HG03175 (cell line): Measurements from ENCODE around the gene ARMCX2.
"Not testable (repeated sequence)": the region's sequence is repeated elsewhere in the genome, so short reads cannot be mapped to it uniquely, and the experiment has no call there.

Source experiments
- ATAC-seq: cut with Tn5 transposase; IDR thresholded peaks from one replicate; pipeline ENCODE4 v1.9.1; 2021; ENCODE audit warnings: mild to moderate bottlenecking, moderate library complexity; ENCODE audit not compliant: unreplicated experiment

ARMCX2 gene

DNA sequence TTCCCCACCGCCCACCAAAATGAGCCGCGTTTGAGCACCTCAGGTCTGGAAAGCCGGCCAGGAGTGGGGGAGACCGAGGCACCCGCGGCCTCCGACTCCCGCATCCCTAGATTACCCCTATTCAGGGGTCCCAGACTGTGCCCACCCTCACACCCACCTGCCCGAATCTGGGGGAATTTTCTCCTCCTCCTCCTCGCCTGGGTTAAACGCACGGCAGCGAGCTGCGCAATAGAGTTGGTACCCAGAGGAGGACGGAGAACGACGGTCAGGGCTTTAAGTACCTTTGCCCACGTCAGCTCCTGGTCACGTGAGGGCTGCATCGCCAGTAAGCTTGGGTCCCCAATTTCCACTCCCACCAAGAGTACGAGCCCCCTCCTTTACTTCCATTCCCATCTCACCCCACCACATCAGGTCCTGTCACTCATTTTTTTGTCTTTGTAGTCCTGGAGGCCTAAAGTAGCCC lies at the start of gene ARMCX2:
ARMCX2 (minus strand) TSS at position 250 of the 463 bp plus-strand sequence. CDS start 2,262 bp downstream, outside the sequence.
- ATAC-seq, result peak; percentile 65

DNA sequence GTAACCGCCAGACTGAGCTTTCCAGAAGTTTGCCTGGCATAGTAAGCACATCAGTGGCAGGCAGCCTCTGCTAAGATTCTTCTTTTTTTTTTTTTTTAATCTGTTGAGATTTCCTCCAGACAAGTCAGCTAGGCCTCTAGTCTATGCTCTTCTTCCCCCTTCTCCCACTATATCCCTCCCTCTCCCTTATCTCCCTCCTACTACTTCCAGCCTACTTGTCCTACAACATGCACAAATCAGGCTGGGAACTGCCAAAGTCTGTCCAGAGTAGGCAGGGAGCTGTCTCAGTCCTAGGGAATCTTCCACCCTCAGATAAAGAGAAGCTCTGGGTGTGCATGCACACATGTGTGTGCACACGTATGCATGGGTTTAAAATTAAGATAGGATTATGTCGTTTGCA lies 49.7 kb upstream of the ARMCX2 start:
- no peak for ATAC-seq

DNA sequence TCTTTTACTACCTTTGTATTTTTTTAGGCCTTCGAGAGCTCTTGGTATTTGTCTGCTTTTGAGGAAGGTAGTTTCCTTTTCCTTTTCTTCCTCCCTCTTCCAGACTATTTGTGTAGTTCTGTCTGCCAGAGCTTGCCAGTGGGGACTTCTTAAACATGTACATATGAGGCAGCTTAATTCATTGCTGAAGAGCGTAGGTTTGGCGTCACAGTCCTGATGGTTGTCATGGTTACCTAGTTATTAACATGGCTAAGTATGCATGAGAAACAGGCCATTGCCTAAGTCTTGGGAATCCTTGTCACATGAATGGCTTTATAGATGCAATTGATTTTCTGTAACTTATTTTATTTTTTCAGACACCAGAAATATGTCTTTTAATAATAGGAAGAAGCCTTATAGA lies 48.5 kb upstream of the ARMCX2 start:
- ATAC-seq, result no peak

DNA sequence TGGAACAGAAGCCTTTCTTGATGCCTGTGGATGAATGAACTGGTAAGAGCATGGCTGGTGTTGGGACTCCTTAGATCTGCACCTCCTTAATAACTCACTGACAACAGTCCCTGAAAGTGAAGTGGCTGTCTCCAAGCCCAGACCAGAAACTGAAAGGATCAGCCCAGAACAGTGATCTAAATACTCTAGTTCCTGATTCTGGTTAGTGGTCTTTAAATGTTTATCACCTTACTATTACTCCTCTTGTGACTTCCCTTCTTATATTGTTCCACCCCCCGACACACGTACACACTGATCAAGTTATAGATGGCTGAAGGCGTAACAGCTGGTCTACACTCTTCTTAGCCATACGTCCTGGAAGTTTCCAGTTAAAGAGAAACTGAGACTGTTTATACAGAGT lies 33.8 kb upstream of the ARMCX2 start:
- ATAC-seq, result peak; percentile 87

DNA sequence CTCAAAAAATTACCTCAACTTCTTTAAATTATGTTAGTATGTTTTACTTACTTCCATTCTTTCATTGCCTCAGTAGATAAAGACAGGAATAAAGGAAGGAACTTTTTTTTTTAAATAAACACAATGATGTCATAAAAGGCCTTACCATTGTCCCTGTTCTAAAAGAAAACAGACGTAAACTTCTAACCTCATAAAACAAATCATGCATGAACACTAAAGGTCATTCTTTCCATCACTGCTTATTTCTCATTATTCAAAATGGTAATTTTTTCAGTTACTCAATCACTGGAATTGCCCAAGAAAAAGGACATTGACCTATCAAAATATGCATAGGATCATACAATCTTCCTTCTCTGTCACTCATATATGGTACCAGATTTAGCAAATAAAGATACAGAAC lies 32.2 kb upstream of the ARMCX2 start:
- no peak for ATAC-seq

DNA sequence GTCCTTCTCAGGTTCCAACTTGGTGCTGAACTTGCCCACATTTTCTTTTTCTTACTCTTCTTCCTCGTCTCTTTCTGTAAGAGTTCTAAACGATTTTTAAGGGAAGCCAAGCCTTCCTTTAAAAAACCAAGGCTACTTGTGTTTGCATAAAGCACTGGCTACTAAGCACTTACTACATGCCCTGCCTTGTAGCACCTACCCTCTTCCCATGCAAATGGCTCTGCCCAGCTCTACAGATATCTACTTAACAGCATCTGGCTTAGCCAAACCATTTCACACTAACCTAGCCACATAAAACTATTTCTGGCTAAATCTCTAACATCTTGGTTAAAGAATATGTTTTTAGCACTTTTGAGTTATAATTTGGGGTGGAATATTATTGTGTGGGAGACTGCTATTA lies 26.9 kb upstream of the ARMCX2 start:
- ATAC-seq, result no peak

DNA sequence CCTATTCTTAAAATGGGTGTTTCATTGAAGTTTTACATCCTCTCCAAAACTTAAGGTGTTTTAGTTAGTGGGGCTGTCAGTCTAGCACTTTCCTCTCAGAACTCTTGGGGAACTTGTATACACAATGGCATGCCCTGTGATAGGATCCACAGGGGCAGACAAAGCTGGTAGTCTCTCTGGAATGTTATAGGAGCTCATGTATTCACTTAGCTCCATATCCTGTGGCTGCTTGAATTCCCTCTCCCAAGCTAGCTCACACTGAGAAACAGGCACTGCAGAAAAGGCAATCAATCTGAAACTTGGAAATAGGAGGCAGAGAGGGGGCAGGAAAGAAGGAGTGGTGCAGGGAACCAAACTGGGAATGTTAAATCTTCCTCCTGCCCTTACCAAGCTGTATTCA lies 26.3 kb upstream of the ARMCX2 start:
- no peak for ATAC-seq

DNA sequence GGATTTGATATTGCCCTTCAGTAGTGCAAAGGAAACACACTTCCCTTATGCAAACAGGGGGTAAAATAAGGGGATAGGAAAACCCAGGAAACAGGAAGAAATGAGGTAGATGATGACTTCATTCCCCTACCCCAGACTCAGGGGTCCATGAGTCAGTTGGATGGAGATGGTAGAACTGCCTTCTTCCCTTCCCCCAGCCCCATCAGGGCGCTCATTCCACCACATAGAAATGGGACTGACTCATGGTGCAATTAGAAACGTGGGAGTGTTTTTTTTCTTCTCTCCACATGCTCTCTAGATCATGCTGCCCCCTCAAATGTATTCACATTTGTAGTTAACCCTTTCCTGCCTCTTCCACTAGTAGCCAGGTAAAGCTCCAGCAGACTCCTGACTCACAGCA lies 23.1 kb upstream of the ARMCX2 start:
- ATAC-seq, result no peak

DNA sequence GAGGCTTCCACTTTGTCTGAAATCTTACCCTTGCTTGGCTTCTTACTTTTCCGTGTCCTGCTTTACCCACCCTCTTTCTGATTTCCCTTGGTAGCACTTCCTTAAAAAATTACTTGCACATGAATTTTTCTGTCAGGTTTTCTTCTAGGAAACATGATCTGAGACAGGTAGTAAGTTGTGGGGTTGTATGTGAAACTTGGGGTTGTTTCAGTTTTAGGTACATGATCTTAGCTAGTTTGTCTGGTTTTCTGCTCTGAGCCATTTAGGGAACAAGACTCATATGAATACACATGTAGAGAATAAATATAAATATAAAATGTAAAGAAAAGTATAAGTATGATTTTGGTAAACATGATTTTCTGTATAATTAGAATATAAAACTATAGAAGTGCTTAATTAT lies 17.4 kb upstream of the ARMCX2 start:
- ATAC-seq, result peak; percentile 46

DNA sequence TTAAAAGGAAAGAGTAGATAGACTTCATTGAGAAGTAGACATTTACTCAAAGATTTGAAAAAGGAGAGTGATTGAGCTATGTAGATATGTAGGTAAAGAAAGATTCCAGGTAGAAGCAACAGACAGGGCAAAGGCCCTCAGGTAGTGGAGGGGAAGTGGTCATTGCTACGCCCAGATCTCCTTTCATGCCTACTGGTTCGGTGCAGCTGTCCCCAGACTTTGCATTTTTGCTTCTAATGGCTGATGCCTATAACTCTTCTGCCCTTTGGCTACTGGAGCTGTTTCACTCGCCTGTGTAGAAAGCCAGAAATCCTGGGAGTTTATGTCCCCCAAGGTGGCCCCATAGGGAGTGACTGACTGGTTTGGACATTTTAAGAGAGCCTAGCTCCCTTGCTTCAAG lies 16.9 kb upstream of the ARMCX2 start:
- peak; percentile 32 for ATAC-seq

DNA sequence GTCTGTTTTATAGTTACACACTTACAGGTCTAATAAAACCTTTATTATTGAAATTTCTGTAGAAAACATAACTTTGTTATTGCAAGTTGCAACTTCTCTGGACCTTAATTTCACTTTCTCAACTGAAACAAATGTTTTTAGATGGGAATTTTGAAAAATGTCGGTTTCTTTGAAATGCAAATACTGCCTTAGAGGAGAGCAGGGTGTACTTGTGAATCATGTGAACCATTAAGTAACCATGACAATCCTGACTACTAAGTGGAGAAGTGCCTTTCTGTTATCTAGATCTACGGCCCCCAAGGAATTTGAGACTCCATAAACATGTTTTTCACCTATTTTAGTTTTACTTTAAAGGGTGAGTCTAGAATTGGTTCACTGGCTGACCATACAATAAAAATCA lies 8.5 kb upstream of the ARMCX2 start:
- no peak for ATAC-seq

DNA sequence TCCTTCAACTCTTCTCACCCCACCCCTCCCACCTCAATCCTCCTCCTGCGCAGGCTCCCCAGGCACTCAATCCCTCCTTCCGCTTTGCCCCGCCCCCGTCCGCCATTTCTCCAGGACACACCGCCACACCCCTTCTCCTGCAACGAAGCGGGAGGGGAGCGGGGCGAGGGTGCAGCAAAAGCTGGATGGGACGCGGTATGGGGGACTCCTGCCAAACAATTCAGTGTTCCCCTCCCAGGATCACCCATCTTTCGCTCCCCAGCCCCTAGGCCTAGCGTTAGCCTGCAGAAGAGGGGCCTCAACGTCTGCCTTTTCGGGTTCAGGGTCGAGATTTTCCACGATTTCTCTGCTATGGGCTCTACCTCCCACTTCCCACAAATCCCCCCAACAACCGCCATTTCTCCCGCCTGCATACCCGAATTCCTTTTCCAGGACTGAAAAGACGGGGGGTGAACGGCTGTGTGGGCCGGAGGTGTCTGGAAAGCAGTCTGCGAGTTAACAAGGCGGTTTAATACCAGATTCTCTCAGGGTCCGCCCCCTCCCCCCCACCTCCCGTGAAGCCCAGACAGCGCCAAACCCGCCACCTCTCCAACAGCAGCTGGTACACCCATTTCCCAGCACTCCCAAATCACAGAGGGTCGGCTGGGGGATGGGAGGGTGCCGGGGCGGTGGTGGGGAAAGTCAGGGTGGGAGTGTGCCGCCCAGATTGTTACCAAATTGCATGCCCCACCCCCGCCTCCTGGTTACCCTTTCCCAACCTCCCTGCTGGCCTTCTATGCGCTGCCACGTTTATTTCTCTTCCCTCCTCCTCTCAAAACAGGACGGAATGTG lies 774 bp downstream of the ARMCX2 start:
- ATAC-seq, result peak; percentile 59

DNA sequence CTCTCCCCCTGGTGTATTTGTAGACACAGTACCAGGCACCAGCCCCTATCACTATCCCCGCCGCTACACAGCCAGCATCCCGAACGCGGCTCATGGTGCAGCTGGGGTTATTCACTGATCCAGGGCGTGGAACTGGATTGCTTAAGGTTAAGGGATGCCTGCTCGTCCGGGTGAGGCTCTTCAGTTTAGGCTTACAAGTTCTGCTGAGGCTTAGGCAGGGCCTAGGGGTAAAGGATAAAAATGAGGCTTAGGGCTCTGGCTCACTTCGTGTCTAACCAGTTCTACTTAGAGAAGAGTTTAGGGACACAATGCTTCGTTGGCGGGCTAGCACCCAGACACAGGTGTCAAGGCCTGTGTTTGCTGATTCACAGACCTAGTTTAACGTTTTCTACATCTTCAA lies 2.2 kb downstream of the ARMCX2 start:
- ATAC-seq, result no peak

DNA sequence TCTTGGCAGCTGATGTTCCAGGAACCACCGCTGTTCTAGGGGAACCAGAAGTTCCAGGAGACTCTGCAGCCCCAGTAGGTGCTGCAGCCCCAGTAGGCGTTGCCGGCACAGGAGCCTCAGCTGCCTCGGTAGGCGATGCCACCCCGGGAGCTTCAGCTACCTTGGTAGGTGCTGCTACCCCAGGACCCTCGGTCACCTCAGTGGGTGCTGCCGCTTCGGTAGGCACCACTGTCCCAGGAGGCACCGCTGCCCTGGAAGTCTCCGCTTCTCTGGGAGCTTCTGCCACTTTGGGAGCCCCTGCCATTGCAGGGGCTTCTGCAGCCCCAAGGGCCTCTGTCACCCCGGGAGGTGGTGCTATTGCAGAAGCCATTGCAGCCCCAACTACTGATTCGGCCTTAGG lies 2.8 kb downstream of the ARMCX2 start:
- no peak for ATAC-seq

DNA sequence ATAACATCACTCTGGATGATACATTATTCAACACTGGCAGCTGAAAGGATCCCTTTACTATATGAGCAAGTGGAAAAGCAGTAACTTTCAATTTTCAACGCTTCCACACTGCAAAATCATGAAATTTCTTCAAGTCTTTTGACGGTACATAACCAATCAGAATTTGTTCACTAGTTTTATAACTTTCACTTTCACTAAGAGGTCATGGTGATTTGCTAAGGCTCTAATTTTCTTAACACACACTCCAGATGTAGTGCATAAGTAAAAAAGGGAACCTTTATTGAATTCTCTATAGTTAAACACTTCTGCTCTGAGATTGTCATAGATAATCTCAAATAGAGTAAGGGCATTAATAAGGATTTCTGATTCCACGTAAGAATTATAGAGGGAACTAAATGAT lies 4.1 kb downstream of the ARMCX2 start:
- ATAC-seq, result no peak

DNA sequence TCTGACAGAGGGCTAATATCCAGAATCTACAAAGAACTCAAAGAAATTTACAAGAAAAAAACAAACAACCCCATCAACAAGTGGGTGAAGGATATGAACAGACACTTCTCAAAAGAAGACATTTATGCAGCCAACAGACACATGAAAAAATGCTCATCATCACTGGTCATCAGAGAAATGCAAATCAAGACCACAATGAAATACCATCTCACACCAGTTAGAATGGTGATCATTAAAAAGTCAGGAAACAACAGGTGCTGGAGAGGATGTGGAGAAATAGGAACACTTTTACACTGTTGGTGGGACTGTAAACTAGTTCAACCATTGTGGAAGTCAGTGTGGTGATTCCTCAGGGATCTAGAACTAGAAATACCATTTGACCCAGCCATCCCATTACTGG lies 11.9 kb downstream of the ARMCX2 start:
- not testable (repeated sequence) for ATAC-seq

DNA sequence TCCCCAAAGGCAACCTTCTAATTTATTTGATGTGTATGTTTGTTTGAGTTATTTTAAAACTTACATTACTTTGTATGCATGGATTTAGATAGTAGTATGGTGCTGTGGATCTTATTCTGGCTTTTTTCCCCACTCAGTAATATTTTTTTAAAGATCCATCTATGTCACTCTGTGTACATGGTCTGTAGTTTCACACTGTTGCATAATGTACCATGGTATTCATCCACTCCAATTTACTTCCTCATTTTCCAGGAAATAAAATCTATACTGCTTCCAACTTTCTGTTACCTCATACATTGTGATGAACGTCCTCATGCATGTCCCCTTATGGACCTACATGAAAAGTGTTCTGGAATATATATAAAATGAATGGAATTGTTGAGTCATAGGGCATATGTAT lies 17.6 kb downstream of the ARMCX2 start:
- ATAC-seq, result no peak

DNA sequence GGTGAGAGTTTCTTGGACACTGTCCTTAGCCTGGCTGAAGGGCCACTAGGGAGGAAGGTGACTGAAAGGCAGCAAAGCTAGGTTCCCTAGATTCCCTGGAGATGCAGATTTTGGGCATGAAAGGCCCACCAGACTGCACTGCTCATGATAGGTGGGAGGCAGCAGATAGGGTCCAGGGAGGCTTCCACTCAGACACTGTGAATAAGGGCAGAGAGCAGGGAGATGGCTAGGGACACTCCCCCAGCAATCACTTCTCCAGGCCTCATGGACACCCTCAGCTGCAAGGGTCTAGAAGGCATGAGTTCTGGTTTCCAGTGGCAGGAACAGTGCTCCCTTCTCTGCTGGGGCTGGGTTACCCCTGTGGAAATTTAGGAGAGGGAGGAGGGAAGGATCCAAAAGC lies 20.1 kb downstream of the ARMCX2 start:
- no peak for ATAC-seq

DNA sequence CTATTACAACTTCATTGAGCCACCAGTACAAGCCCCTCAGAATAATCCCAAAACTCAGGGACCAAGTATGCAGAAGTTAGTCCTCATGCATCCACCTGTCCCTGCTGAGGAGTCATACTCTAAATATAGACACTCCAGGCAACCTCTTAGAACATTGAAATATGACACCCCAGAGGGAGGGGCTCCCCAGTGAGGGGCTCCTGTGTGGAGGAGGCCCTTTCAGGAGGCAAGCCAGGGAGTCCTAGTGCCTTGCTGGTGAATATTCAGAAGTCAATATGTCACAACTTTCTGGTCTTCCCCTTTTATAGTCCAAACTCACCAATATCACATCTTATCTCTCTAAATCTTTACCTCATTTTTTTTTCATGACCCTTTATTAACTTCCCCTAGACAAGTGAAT lies 40.3 kb downstream of the ARMCX2 start:
- ATAC-seq, result no peak

DNA sequence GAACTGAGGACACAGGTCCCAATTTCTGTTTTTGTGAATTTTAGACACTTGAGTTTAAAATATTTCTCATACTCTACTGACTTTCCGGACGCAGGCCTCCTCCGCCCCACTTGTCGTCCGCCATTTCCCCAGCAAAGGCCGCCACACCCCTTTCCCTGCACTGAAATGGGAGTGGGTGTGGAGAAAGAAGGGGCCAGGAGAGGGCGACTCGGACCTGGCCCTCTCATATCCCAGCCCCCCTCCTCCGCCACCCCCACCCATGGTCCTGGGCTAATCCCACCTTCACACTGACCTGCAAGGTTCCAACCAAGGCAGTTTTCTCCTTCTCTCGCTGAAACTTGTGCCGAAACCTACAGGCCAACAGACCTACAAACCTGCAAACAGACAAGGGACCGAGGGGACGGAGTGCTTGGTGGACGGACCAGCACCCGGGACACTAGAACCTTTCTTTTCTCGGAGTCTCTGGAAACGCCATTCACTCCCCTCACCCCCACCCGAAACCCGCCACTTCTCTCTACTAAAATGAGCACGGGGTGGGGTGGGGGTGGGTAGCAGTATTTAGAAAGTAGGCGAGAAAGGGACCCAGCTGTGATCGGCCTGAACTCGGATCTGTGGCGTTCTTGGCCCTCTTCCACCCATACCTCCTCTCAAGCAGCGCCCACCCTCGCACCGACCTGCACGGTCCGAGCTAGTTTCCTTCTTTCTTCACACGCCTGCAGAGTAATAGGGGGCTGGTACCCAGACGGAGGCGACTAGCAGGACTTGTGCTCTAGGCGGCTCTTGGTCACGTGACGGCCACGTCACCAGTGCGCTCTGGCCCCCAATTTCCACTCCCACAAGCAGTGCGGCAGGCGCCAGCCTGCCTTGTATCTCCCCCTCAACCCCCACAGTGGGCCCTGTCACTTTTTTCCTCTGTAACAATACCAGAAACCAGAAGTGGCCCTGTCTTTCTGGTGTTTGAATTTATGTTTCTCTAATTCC lies 42.1 kb downstream of the ARMCX2 start, which contains the start of gene ARMCX6:
ARMCX6 (minus strand) TSS at position 790 of the 981 bp plus-strand sequence. CDS start 1,380 bp downstream, outside the sequence.
- peak; percentile 94 for ATAC-seq

DNA sequence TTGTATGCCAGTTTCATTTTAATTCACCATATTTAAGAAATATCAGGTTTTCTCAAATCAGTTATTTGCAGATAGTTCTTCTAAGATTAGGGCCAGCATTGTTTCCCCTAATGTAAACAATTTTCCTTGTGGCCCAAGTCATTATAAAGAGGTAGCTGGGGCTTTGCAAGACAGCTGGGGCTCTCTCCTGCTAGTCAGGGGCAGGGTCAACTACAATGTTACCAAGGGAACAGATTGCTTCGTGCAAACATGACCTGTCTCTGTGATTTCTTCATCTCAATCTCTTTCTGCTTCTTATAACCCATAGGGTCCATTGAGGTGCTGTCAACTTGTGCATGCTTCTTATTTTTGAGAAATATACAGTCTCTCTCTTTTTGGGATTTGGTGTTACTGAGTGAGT lies 53.9 kb downstream of the ARMCX2 start:
- ATAC-seq, result no peak
